Ishikawa (cell line): ENCODE measurements around the gene ASAP2.

Experiments
- CREB1 ChIP-seq: IDR thresholded peaks from 2 replicates; pipeline ENCODE4 v1.6.1; 2012; ENCODE audit warnings: low read depth
- EGR1 ChIP-seq: IDR thresholded peaks from 2 replicates; pipeline ENCODE4 v1.6.1; 2012
- EP300 ChIP-seq: IDR thresholded peaks from 2 replicates; pipeline ENCODE4 v1.6.1; 2012; ENCODE audit warnings: borderline replicate concordance
- FOXM1 ChIP-seq: IDR thresholded peaks from 2 replicates; pipeline ENCODE4 v1.6.1; 2012; ENCODE audit warnings: low read depth, borderline replicate concordance
- MAX ChIP-seq: IDR thresholded peaks from 2 replicates; pipeline ENCODE4 v1.6.1; 2012
- RAD21 ChIP-seq: IDR thresholded peaks from 2 replicates; pipeline ENCODE4 v1.6.1; 2012; ENCODE audit warnings: low read depth
- REST ChIP-seq: IDR thresholded peaks from 2 replicates; pipeline ENCODE4 v1.6.1; 2012; ENCODE audit warnings: low read depth, mild to moderate bottlenecking
- TAF1 ChIP-seq: IDR thresholded peaks from 2 replicates; pipeline ENCODE4 v1.6.1; 2012; ENCODE audit warnings: low read depth, mild to moderate bottlenecking
- TCF12 ChIP-seq: IDR thresholded peaks from 2 replicates; pipeline ENCODE4 v1.6.1; 2012; ENCODE audit warnings: low read depth
- ZBTB7A ChIP-seq: IDR thresholded peaks from 2 replicates; pipeline ENCODE4 v1.6.1; 2012; ENCODE audit warnings: low read depth

- TF ChIP-seq MAX (no peak), TAF1 (no peak), REST (no peak), EP300 (no peak), EGR1 (no peak), CREB1 (no peak), RAD21 (no peak), FOXM1 (no peak), TCF12 (no peak), ZBTB7A (no peak)
Observed at GRCh38 chr2:9344434-9344833, 137.8 kb downstream of the ASAP2 start.
